Measurements from ENCODE around the gene RAPGEF6.
"Not testable (repeated sequence)": the region's sequence is repeated elsewhere in the genome, so short reads cannot be mapped to it uniquely, and the experiment has no call there.

GRCh38 chr5:131380238-131380637 lies 254.8 kb downstream of the RAPGEF6 start:
- TF ChIP-seq CTCF (IDR thresholded peaks at IDR 0.05; ENCODE audit: low read depth, low read length, poor library complexity, severe bottlenecking); EZH2phosphoT487 (IDR thresholded peaks at IDR 0.05; ENCODE audit: borderline replicate concordance, low read length): not testable (repeated sequence)
